ENCODE measurements around the gene PANK2. TPM values are rescaled to one million over a fixed set of nuclear protein-coding genes. Genes with fewer than 3 reads are reported as not detected.
A peak's percentile ranks its signal among the peaks of the same experiment; 100 is the strongest.
"Not testable (repeated sequence)": the region's sequence is repeated elsewhere in the genome, so short reads cannot be mapped to it uniquely, and the experiment has no call there.

PANK2 gene
- total RNA-seq, 1 experiment from 2014 or later, result 62.7 TPM

DNA sequence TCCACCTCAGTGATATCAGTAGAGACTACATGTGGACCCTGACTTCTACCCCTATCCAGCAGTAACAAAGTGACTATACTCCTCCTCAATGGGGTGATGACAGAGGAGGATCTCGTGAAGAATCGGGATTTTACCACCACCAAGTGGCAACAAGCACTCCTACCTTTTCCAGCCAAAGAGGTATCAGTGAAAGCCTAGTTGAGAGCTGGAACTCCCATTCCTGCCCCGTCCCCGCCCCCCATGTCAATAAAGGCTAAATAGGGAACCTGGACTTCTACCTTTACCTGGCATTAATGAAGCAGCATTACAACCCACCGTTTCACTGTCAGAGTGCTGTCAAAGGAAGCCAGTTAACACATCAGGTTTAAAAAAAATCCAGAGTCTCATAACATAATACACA lies 80.8 kb downstream of the PANK2 start:
- TF ChIP-seq GABPB1 (CRISPR knock-in tag; IDR thresholded peaks at IDR 0.05), result 0 out of 2 replicates have a peak, but pooled peaks have one; percentile 8
- TF ChIP-seq, protein P1, sequence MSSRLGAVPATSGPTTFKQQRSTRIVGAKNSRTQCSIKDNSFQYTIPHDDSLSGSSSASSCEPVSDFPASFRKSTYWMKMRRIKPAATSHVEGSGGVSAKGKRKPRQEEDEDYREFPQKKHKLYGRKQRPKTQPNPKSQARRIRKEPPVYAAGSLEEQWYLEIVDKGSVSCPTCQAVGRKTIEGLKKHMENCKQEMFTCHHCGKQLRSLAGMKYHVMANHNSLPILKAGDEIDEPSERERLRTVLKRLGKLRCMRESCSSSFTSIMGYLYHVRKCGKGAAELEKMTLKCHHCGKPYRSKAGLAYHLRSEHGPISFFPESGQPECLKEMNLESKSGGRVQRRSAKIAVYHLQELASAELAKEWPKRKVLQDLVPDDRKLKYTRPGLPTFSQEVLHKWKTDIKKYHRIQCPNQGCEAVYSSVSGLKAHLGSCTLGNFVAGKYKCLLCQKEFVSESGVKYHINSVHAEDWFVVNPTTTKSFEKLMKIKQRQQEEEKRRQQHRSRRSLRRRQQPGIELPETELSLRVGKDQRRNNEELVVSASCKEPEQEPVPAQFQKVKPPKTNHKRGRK (CRISPR knock-in tag; IDR thresholded peaks at IDR 0.05; ENCODE audit: borderline replicate concordance), result no peak
- no peaks in the 10 kb centered on the region for H3K9me3 Mint-ChIP-seq
- no peak overlapping the region for H3K4me3 Mint-ChIP-seq
- DNase-seq (ENCODE audit: low spot score), result no peak
- H3K36me3 Mint-ChIP-seq, result no peaks in the 10 kb centered on the region
- ChIA-PET POLR2A (interaction anchor here (0.6 to 0.7 kb wide), 2 partner anchors 121 to 1857 kb away, joined by 3 to 6 read pairs; no protein-coding TSS in a partner anchor), CTCF (interaction anchor here (0.5 to 1.5 kb wide), 5 partner anchors 13 to 115 kb away, joined by 3 to 10 read pairs (median 4); no protein-coding TSS in a partner anchor)
- H3K4me1 Mint-ChIP-seq, result peaks cover 16% of the 10 kb centered on the region
- ATAC-seq, result peak; percentile 78
- no peaks in the 10 kb centered on the region for H3K27me3 Mint-ChIP-seq (ENCODE audit: low read depth)
- peak overlapping the region; percentile 10; the same call in 1 of the 2 replicates for H3K27ac Mint-ChIP-seq

DNA sequence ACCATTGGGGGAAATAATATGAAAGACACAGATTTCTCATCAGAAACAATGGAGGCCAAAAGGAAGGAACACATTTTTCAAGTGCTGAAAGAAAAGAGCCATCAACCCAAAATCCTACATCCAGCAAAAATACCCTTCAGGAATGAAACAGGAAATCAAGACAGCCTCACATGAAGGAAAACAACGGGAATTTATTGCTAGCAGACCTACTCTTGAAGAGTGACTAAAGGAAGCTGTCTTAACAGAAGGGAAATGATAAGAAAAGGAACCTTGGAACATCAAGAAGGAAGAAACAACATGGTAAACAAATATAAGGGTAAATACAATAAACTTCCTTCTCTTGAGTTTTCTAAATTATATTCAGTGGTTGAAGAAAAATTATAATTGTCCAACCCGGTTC lies 82.0 kb downstream of the PANK2 start:
- no peaks in the 10 kb centered on the region for H3K27me3 Mint-ChIP-seq (ENCODE audit: low read depth)
- no peak for DNase-seq (ENCODE audit: low spot score)
- no peaks in the 10 kb centered on the region for H3K36me3 Mint-ChIP-seq
- ATAC-seq, result no peak
- no peak overlapping the region for H3K27ac Mint-ChIP-seq
- H3K9me3 Mint-ChIP-seq, result no peaks in the 10 kb centered on the region
- ChIA-PET CTCF (interaction anchor here (0.8 kb wide), 1 partner anchor 654 kb away, joined by 3 read pairs; no protein-coding TSS in a partner anchor), POLR2A (no interaction called here)
- no peak for TF ChIP-seq ATF1 (CRISPR knock-in tag; IDR thresholded peaks at IDR 0.05)
- TF ChIP-seq NFYB (CRISPR knock-in tag; conservative IDR thresholded peaks at IDR 0.05; ENCODE audit: low read depth), result no peak
- TF ChIP-seq NR3C1 (CRISPR knock-in tag; conservative IDR thresholded peaks at IDR 0.05; ENCODE audit: low read depth), result no peak
- TF ChIP-seq FOXP1 (CRISPR knock-in tag; IDR thresholded peaks at IDR 0.05; ENCODE audit: borderline replicate concordance), result no peak
- H3K4me1 Mint-ChIP-seq, result peaks cover 16% of the 10 kb centered on the region
- no peak overlapping the region for H3K4me3 Mint-ChIP-seq

DNA sequence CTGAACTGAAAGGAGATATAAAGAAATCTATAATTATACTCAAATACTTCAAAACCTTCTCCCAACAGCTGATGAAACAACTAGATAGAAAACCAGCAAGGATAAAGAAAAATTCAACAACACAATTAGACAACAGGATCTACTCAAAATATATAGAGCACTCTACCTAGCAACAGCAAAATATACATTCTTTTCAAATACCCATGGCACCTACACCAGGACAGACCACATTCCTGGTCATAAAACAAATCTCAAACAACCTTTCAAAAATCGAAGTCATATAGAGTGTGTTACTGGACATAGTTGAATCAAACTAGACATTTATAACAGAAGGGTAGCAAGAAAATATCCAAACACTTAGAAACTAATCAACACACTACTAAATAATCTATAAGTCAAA lies 83.0 kb downstream of the PANK2 start:
- no peak for ATAC-seq
- TF ChIP-seq FOXP1 (CRISPR knock-in tag; IDR thresholded peaks at IDR 0.05; ENCODE audit: borderline replicate concordance), result no peak
- no peak for TF ChIP-seq ZNF121 (CRISPR knock-in tag; IDR thresholded peaks at IDR 0.05)
- TF ChIP-seq, protein P2, sequence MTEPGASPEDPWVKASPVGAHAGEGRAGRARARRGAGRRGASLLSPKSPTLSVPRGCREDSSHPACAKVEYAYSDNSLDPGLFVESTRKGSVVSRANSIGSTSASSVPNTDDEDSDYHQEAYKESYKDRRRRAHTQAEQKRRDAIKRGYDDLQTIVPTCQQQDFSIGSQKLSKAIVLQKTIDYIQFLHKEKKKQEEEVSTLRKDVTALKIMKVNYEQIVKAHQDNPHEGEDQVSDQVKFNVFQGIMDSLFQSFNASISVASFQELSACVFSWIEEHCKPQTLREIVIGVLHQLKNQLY (CRISPR knock-in tag; IDR thresholded peaks at IDR 0.05), result no peak
- no peak for TF ChIP-seq GABPB1 (CRISPR knock-in tag; IDR thresholded peaks at IDR 0.05)
- TF ChIP-seq CREB1 (CRISPR knock-in tag; IDR thresholded peaks at IDR 0.05), result no peak
- TF ChIP-seq, protein P3, sequence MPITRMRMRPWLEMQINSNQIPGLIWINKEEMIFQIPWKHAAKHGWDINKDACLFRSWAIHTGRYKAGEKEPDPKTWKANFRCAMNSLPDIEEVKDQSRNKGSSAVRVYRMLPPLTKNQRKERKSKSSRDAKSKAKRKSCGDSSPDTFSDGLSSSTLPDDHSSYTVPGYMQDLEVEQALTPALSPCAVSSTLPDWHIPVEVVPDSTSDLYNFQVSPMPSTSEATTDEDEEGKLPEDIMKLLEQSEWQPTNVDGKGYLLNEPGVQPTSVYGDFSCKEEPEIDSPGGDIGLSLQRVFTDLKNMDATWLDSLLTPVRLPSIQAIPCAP (CRISPR knock-in tag; IDR thresholded peaks at IDR 0.05), result no peak
- no peak for TF ChIP-seq OVOL2 (CRISPR knock-in tag; IDR thresholded peaks at IDR 0.05; ENCODE audit: borderline replicate concordance)
- TF ChIP-seq FOXJ3 (CRISPR knock-in tag; IDR thresholded peaks at IDR 0.05; ENCODE audit: borderline replicate concordance), result no peak
- TF ChIP-seq, protein P4, sequence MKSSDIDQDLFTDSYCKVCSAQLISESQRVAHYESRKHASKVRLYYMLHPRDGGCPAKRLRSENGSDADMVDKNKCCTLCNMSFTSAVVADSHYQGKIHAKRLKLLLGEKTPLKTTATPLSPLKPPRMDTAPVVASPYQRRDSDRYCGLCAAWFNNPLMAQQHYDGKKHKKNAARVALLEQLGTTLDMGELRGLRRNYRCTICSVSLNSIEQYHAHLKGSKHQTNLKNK (CRISPR knock-in tag; IDR thresholded peaks at IDR 0.05), result no peak
- TF ChIP-seq ELF4 (CRISPR knock-in tag; IDR thresholded peaks at IDR 0.05; ENCODE audit: low read depth), result no peak
- TF ChIP-seq, protein P5, sequence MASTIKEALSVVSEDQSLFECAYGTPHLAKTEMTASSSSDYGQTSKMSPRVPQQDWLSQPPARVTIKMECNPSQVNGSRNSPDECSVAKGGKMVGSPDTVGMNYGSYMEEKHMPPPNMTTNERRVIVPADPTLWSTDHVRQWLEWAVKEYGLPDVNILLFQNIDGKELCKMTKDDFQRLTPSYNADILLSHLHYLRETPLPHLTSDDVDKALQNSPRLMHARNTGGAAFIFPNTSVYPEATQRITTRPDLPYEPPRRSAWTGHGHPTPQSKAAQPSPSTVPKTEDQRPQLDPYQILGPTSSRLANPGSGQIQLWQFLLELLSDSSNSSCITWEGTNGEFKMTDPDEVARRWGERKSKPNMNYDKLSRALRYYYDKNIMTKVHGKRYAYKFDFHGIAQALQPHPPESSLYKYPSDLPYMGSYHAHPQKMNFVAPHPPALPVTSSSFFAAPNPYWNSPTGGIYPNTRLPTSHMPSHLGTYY (CRISPR knock-in tag; IDR thresholded peaks at IDR 0.05), result no peak
- TF ChIP-seq CBFB (CRISPR knock-in tag; IDR thresholded peaks at IDR 0.05; ENCODE audit: low read depth), result no peak
- TF ChIP-seq, protein P6, sequence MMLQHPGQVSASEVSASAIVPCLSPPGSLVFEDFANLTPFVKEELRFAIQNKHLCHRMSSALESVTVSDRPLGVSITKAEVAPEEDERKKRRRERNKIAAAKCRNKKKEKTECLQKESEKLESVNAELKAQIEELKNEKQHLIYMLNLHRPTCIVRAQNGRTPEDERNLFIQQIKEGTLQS (CRISPR knock-in tag; conservative IDR thresholded peaks at IDR 0.05), result no peak
- ChIA-PET CTCF (no interaction called here), POLR2A (no interaction called here)
- Mint-ChIP-seq H3K27ac (no peak overlapping the region), H3K4me1 (peaks cover 16% of the 10 kb centered on the region), H3K4me3 (no peak overlapping the region), H3K9me3 (no peaks in the 10 kb centered on the region), H3K36me3 (no peaks in the 10 kb centered on the region), H3K27me3 (ENCODE audit: low read depth) (no peaks in the 10 kb centered on the region)
- no peak for DNase-seq (ENCODE audit: low spot score)

DNA sequence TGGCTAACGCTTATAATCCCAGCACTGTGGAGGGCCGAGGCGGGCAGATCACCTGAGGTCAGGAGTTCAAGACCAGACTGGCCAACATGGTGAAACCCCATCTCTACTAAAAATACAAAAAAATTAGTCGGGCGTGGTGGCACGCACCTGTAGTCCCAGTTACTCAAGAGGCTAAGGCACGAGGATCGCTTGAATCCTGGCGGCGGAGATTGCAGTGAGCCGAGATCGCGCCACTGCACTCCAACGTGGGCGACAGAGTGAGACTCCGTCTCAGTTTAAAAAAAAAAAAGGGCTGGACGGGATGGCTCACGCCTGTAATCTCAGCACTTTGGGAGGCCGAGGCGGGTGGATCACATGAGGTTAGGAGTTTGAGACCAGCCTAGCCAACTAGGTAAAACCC lies 83.4 kb downstream of the PANK2 start:
- H3K27ac Mint-ChIP-seq; H3K4me3 Mint-ChIP-seq; ATAC-seq; POLR2A ChIA-PET; H3K36me3 Mint-ChIP-seq; DNase-seq (ENCODE audit: low spot score); H3K9me3 Mint-ChIP-seq; H3K27me3 Mint-ChIP-seq (ENCODE audit: low read depth): not testable (repeated sequence)
- H3K4me1 Mint-ChIP-seq, result peaks cover 16% of the 10 kb centered on the region
- CTCF ChIA-PET, result interaction anchor here (0.7 kb wide), 2 partner anchors 1250 to 1935 kb away, joined by 3 to 5 read pairs; no protein-coding TSS in a partner anchor
